Loucy (cell line): Measurements from ENCODE around the gene HSD3B7.

Experiments used
- H2AFZ ChIP-seq: fragments of 200-600 bp; sonication (generic); 2 replicates; pipeline ENCODE4 v1.6.0; 2016; ENCODE audit warnings: antibody characterized with exemption, mild to moderate bottlenecking, low read length, moderate library complexity
- H3F3A ChIP-seq: fragments of 200-600 bp; 2 replicates; pipeline ENCODE4 v1.6.0; 2016; ENCODE audit warnings: antibody characterized with exemption, low read depth, mild to moderate bottlenecking
- H3K27me3 ChIP-seq: fragments of 200-600 bp; sonication (generic); 2 replicates; pipeline ENCODE4 v1.6.1; 2014; ENCODE audit warnings: low read length, mild to moderate bottlenecking; ENCODE audit not compliant: insufficient read depth, poor library complexity, severe bottlenecking
- H3K36me3 ChIP-seq: fragments of 200-600 bp; sonication (generic); 2 replicates; pipeline ENCODE4 v1.6.1; 2016; ENCODE audit warnings: low read length; ENCODE audit not compliant: insufficient read depth
- H3K4me1 ChIP-seq: fragments of 200-600 bp; sonication (generic); 2 replicates; pipeline ENCODE4 v1.5.1; 2014; ENCODE audit warnings: low read length, mild to moderate bottlenecking; ENCODE audit not compliant: insufficient read depth, poor library complexity, severe bottlenecking
- H3K4me2 ChIP-seq: fragments of 200-600 bp; sonication (generic); 2 replicates; pipeline ENCODE4 v1.6.0; 2014; ENCODE audit warnings: antibody characterized with exemption, low read length, low read depth, mild to moderate bottlenecking; ENCODE audit not compliant: poor library complexity, severe bottlenecking
- H3K4me3 ChIP-seq: fragments of 200-600 bp; sonication (generic); 2 replicates; pipeline ENCODE4 v1.5.1; 2014; ENCODE audit warnings: low read length, mild to moderate bottlenecking, mixed read lengths; ENCODE audit not compliant: poor library complexity, severe bottlenecking
- H3K79me2 ChIP-seq: fragments of 200-600 bp; sonication (generic); 2 replicates; pipeline ENCODE4 v1.6.1; 2014; ENCODE audit warnings: low read length; ENCODE audit not compliant: insufficient read depth
- H3K9ac ChIP-seq: fragments of 200-600 bp; sonication (generic); 2 replicates; pipeline ENCODE4 v1.6.0; 2014; ENCODE audit warnings: mild to moderate bottlenecking, low read depth, low read length, moderate library complexity; ENCODE audit not compliant: poor library complexity, severe bottlenecking
- H3K9me2 ChIP-seq: fragments of 200-600 bp; sonication (generic); replicated peaks from 2 replicates; pipeline ENCODE4 v1.6.1; 2016; ENCODE audit warnings: low read depth, low read length, mixed read lengths
- H3K9me3 ChIP-seq: fragments of 200-600 bp; sonication (generic); 2 replicates; pipeline ENCODE4 v1.6.1; 2014; ENCODE audit warnings: mild to moderate bottlenecking, antibody characterized with exemption, low read length, low read depth; ENCODE audit not compliant: insufficient read depth
- H4K20me1 ChIP-seq: fragments of 200-600 bp; sonication (generic); 2 replicates; pipeline ENCODE4 v1.6.0; 2014; ENCODE audit warnings: antibody characterized with exemption, low read length, mild to moderate bottlenecking; ENCODE audit not compliant: insufficient read depth, poor library complexity, severe bottlenecking
- EZH2phosphoT487 ChIP-seq: fragments of 200-600 bp; IDR thresholded peaks from 2 replicates; pipeline ENCODE4 v1.6.1; 2018; ENCODE audit warnings: antibody characterized with exemption, mild to moderate bottlenecking, moderate library complexity, borderline replicate concordance
- TF ChIP-seq, protein P1 (sequence below): fragments of 200-600 bp; sonication (generic); conservative IDR thresholded peaks from 2 replicates; pipeline ENCODE4 v1.5.1; 2014; ENCODE audit warnings: mild to moderate bottlenecking, antibody characterized with exemption, low read length

Gene HSD3B7

GRCh38 chr16:30957456-30958174 lies 27.4 kb upstream of the HSD3B7 start, which contains the start of gene SETD1A:
SETD1A (plus strand) TSS chr16:30957754; CDS start chr16:30958732, 978 bp downstream.
- H3K27me3 ChIP-seq = no peaks in the 10 kb centered on the region
- H3K79me2 ChIP-seq = peaks cover 35% of the 10 kb centered on the region
- no peaks in the 10 kb centered on the region for H3K9me3 ChIP-seq
- TF ChIP-seq, protein P1, sequence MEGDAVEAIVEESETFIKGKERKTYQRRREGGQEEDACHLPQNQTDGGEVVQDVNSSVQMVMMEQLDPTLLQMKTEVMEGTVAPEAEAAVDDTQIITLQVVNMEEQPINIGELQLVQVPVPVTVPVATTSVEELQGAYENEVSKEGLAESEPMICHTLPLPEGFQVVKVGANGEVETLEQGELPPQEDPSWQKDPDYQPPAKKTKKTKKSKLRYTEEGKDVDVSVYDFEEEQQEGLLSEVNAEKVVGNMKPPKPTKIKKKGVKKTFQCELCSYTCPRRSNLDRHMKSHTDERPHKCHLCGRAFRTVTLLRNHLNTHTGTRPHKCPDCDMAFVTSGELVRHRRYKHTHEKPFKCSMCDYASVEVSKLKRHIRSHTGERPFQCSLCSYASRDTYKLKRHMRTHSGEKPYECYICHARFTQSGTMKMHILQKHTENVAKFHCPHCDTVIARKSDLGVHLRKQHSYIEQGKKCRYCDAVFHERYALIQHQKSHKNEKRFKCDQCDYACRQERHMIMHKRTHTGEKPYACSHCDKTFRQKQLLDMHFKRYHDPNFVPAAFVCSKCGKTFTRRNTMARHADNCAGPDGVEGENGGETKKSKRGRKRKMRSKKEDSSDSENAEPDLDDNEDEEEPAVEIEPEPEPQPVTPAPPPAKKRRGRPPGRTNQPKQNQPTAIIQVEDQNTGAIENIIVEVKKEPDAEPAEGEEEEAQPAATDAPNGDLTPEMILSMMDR = no peak
- TF ChIP-seq EZH2phosphoT487 = no peak
- no peaks in the 10 kb centered on the region for H3K9me2 ChIP-seq
- peaks cover 24% of the 10 kb centered on the region for H3K4me1 ChIP-seq
- H3F3A ChIP-seq = 0 out of 2 replicates have a peak, but pooled peaks cover 6% of the 10 kb centered on the region
- peak within 1 kb of the TSS; percentile 100 for H2AFZ ChIP-seq
- peaks cover 20% of the 10 kb centered on the region for H4K20me1 ChIP-seq
- peak within 1 kb of the TSS; percentile 97 for H3K9ac ChIP-seq
- peak within 1 kb of the TSS; percentile 95 for H3K4me3 ChIP-seq
- peak within 1 kb of the TSS; percentile 99 for H3K4me2 ChIP-seq
- peaks cover 22% of the 10 kb centered on the region; the same call in 1 of the 2 replicates for H3K36me3 ChIP-seq

DNA sequence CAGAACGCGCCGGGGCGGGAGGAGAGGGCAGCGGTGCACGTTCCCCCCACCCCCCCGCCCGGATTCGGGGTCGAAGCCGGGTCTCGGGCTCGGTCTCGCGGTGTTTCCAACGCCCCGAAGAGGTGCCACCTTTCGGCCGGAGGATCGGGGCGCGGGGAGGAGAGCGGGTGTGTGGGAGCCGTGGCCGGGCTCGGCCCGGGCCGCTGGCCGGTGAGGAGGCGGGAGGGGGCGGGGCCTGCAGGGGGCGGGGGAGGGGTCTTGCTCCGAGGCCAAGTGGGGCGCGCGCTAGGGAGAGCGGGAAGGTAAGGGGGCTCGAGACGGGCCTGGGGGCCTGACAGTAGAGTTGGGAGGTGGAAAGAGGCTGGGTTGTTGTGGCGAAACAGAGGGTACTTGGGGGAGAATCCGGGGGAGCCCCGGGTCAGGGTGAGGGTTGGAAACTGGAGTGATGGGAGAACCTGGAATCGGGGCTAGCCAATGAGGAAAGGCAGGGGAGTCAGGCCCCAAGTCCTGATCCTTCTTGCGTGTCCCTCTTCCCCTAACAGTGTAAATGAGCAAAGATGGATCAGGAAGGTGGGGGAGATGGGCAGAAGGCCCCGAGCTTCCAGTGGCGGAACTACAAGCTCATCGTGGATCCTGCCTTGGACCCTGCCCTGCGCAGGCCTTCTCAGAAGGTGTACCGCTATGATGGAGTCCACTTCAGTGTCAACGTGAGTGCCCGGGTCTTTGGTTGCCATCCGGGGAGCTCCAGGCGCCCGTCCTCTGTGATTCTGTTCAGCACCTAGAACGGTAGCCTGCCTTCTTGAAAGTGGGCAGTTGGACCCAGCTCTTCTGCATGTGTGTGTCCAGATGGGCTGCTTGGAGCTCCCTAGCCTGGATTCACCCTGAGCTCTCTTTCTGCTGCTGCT lies 26.6 kb upstream of the HSD3B7 start:
- H3K27me3 ChIP-seq = no peaks in the 10 kb centered on the region
- H4K20me1 ChIP-seq = peaks cover 20% of the 10 kb centered on the region
- peak overlapping the region; percentile 95 for H3K4me3 ChIP-seq
- H3K79me2 ChIP-seq = peaks cover 32% of the 10 kb centered on the region
- TF ChIP-seq, protein P1 = no peak
- peaks cover 30% of the 10 kb centered on the region; the same call in 1 of the 2 replicates for H3K36me3 ChIP-seq
- H3K4me2 ChIP-seq = peak overlapping the region; percentile 99
- peaks cover 21% of the 10 kb centered on the region for H3K4me1 ChIP-seq
- no peaks in the 10 kb centered on the region for H3K9me3 ChIP-seq
- no peak overlapping the region for H2AFZ ChIP-seq
- H3F3A ChIP-seq = 0 out of 2 replicates have a peak, but pooled peaks cover 6% of the 10 kb centered on the region
- H3K9ac ChIP-seq = peak overlapping the region; percentile 97
- no peaks in the 10 kb centered on the region for H3K9me2 ChIP-seq

- Histone ChIP-seq H2AFZ (no peak overlapping the region), H4K20me1 (peaks cover 20% of the 10 kb centered on the region), H3K4me2 (no peak overlapping the region), H3K79me2 (peaks cover 32% of the 10 kb centered on the region), H3K9ac (no peak overlapping the region), H3K4me3 (no peak overlapping the region), H3K27me3 (no peaks in the 10 kb centered on the region), H3K4me1 (peaks cover 18% of the 10 kb centered on the region), H3K9me2 (no peaks in the 10 kb centered on the region), H3K9me3 (no peaks in the 10 kb centered on the region), H3F3A (no peaks in the 10 kb centered on the region), H3K36me3 (peaks cover 58% of the 10 kb centered on the region; the same call in 1 of the 2 replicates)
- TF ChIP-seq, protein P1 = no peak
- no peak for TF ChIP-seq EZH2phosphoT487
These were observed 23.6 kb upstream of the HSD3B7 start for GRCh38 chr16:30961384-30961783.
